Renal cortex interstitium (tissue), 11 donors: ENCODE measurements around the gene KDM4C. TPM values are rescaled to one million over a fixed set of nuclear protein-coding genes. Genes with fewer than 3 reads are reported as not detected.
"Not testable (repeated sequence)": the region's sequence is repeated elsewhere in the genome, so short reads cannot be mapped to it uniquely, and the experiment has no call there.

ENCODE experiments used
- DNase-seq, 11 donors: peaks; one replicate each; pipeline ENCODE4 v3.0.0-alpha.2; 2013; ENCODE audit warnings: low read depth in 9 of 11, low spot score in 4 of 11; ENCODE audit errors: extremely low read depth in 1 of 11
- polyA plus RNA-seq, 3 donors: library from polyadenylated mRNA; unstranded; fragments of 120-200 nt; gene quantifications; one replicate each; pipeline ENCODE4 v1.2.1, GENCODE V29; 2013; ENCODE audit not compliant: insufficient read length in 3 of 3

The KDM4C gene
- polyA plus RNA-seq, 3 donors: 14.0 to 20.0 (median 17.3) TPM

- peak in 10 of 11 donors; percentile 16 to 52 (median 30) for DNase-seq
These were observed 868 bp downstream of the KDM4C start for GRCh38 chr9:6758498-6759184.

- peak in 6 of 11 donors; percentile 9 to 28 (median 18) for DNase-seq
These were observed 1.6 kb downstream of the KDM4C start for GRCh38 chr9:6759185-6759977.

GRCh38 chr9:6761306-6761705, 3.5 kb downstream of the KDM4C start:
- DNase-seq: no peak

- DNase-seq: no peak
These were observed 5.5 kb downstream of the KDM4C start for GRCh38 chr9:6763244-6763643.

- no peak for DNase-seq
These were observed 6.2 kb downstream of the KDM4C start for GRCh38 chr9:6764011-6764410.

- no peak for DNase-seq
These were observed 6.8 kb downstream of the KDM4C start for GRCh38 chr9:6764523-6764922.

GRCh38 chr9:6764950-6765349, 7.2 kb downstream of the KDM4C start:
- DNase-seq: no peak

GRCh38 chr9:6765396-6765795, 7.6 kb downstream of the KDM4C start:
- no peak for DNase-seq

- no peak for DNase-seq
These were observed 8.8 kb downstream of the KDM4C start for GRCh38 chr9:6766606-6767005.

GRCh38 chr9:6768587-6768986, 10.8 kb downstream of the KDM4C start:
- DNase-seq: not testable (repeated sequence)

GRCh38 chr9:6771722-6772121, 13.9 kb downstream of the KDM4C start:
- DNase-seq: no peak

- DNase-seq: no peak
These were observed 19.6 kb downstream of the KDM4C start for GRCh38 chr9:6777213-6777902.

GRCh38 chr9:6779417-6780241, 21.9 kb downstream of the KDM4C start:
- no peak for DNase-seq

- no peak for DNase-seq
These were observed 22.9 kb downstream of the KDM4C start for GRCh38 chr9:6780690-6781089.

- DNase-seq: no peak
These were observed 23.7 kb downstream of the KDM4C start for GRCh38 chr9:6781476-6781875.

- DNase-seq: no peak
These were observed 24.6 kb downstream of the KDM4C start for GRCh38 chr9:6782345-6782744.

GRCh38 chr9:6782981-6783380, 25.2 kb downstream of the KDM4C start:
- DNase-seq: no peak

GRCh38 chr9:6783753-6784152, 26.0 kb downstream of the KDM4C start:
- no peak for DNase-seq

GRCh38 chr9:6785682-6786081, 27.9 kb downstream of the KDM4C start:
- no peak for DNase-seq
